NCI-H1417 (cell line): ENCODE data around the gene SCARB1.

Experiments used
- DNase-seq, 3 experiments: peaks; one replicate each; lab custom pipeline; 2025; lab: John Stamatoyannopoulos, UW

SCARB1 gene

DNA sequence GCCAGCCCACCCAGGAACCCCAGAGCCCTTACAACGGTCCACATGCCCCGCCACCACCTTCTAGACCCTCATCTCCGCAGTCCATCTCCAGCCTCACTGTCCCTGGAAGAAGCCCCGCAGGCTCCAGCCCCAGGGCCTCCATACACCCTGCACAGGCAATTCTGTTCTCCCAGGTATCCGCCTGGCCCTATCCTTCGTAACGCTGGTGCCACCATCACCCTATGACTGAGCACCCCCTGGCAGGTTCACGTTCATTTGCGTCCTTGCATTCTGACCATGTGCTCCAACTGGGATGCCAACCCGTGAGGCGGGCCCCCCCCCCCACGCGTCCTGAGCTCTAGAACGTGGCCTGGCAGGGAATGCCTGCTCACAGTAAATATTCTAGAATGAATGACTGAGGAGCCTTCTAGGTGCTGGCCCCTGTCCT lies 675 bp upstream of the SCARB1 start:
- DNase-seq = no peak

DNA sequence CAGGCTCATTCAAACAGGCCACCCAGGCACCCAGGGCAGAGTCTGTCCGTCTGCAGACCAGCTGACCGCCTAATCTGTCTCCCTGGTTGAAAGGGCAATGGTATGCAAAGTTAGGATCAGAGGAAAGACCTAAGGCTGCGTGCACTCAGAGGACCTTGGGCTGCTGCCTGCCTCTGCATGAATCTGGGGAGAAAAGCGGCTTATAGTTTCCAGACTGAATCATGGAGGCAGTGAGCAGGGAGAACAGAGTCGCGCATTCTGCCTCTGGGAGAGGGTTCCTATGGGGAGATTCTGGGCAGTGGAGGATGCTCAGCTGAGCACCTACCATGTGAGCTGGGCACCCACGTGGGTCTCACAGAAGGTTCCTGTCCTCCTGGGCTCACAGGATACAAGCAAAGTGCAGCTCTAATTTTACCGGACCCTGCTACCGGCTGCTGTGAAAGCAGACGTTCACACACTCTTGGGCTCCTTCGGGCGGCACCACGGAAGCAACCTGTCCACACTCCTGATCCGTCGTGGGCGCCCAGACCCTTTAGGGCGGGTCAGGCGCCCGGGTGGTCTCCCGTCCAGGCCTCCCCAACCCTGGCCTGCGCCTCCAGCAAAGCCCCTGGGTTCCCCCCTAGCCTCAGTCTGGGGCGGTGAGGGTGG lies 772 bp downstream of the SCARB1 start:
- peak in 2 of 3 experiments; percentile 49 to 51 for DNase-seq

DNA sequence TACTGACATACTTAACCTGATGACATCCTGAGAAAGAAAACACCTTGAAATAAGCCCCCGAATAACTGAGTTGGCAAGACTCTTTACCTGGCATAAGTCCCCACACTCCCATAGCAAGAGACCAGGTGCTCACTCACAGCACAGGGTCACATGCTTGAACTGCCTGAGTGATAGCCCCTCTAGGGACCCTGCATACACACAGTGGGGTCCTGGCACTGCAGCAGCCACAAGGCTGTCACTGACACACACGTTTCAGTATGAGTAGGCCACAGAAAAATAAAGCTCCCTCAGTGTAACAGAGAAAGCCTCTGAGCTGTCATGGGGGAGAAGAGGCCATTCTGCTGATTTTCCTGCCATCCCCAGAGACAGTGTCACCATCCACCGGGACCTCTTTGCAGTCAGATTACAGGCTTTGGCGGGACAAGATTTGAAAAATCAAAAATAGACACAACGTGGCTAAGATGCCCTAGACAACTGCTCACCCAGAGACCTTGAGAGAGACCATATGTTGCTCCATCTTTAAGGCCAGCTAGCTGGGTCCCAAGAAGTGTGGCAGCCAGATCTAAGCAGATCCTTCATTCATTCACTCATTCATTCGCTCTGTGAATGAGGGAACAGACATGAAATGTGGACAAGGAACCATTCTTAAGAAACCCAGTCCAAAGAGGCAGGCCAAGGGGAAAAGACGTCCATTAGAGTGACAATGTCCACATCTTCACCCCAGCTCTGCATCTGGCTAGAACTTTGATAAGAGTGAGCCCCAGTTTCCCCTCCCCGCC lies 1.6 kb downstream of the SCARB1 start:
- DNase-seq = no peak

DNA sequence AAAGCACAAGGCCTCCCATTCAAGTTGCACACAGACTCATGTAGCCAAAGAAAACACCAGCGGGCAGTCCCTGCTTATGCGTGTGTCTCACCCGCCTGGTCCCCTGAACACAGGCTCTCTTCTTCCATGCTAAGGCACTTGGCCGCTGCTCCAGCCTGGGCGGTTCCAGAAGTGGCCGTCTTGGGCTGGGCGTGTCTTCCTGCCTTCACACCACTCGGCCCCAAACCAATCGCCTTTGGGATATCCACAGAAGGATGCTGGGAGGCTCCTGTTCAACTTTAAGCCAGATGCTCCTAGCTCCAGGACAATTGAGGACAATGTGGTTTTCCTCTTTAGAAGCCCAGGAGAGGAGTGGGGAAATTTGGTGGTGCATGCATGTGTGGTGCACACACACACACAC lies 2.2 kb downstream of the SCARB1 start:
- DNase-seq = no peak

DNA sequence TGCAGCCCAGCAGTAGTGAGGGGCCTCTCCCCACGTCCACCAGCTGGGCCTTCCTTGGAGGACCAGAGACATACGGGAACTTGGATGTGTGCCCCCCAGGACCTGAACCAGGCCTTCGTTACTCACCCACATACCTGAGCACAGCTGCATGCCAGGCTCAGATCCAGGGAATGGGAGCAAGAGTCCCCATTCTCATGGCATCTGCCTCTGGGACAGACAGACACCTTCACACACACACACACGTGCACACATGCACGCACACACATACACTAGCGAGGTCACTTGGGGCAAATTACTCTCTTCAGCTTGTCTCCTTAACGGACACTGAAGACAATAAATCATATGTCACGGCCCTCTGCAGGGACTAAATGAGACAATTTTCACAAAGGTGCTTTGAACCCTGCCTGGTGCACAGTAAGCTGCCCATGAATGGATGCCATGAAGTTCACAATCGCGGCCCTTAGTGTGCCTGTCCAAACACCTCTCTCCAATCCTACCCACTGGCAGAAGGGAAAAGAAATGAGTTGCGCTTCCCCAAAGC lies 5.7 kb downstream of the SCARB1 start:
- peak in 2 of 3 experiments; percentile 10 to 41 for DNase-seq

DNA sequence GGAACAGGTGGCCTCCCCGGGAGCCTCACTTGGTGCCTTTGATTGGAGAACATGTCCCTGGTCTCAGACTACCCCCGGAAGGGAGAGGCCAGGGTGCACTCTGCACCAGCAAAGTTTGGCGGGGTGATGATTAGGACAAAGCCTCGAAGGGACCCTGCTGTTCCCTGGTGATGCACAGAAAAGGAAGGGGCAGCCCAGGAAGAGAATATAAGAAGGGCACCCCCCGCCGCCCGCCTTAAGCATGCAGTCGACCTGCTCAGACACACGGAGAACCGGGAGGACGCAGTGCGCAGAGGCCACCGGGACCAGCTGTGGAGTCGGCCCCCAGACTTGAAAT lies 6.9 kb downstream of the SCARB1 start:
- DNase-seq = no peak

DNA sequence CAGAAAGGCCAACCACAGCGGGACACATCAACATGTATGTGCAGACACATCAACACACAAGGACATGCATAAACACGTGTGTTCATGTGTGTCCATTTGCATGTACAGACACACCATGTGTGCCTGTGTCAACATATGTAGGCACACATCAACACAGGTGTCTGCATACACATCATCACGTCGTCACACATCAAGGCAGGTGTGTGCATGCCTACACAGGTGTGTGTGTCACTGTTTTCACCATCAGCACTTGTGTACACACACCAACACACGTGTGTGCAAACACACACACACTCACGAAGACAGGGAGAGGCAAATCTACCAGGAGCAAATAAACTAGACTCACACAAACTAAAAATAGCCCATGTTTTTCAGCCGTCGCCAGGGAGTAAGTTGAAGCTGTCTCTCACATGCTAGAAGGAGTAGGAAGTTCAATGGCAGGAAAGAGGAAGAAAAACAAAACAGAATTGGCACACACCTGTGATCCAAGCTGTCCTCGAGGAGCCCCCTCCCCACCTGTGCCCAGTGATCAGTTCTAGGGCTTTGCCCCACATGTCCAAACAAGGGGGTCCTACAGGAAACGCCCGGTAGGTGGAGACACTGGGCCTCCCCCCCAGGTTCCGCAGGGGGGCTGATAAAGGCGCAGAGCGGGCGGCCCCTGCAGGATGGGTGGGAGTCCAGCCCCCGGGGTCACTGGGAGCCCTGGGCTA lies 7.4 kb downstream of the SCARB1 start:
- no peak for DNase-seq

DNA sequence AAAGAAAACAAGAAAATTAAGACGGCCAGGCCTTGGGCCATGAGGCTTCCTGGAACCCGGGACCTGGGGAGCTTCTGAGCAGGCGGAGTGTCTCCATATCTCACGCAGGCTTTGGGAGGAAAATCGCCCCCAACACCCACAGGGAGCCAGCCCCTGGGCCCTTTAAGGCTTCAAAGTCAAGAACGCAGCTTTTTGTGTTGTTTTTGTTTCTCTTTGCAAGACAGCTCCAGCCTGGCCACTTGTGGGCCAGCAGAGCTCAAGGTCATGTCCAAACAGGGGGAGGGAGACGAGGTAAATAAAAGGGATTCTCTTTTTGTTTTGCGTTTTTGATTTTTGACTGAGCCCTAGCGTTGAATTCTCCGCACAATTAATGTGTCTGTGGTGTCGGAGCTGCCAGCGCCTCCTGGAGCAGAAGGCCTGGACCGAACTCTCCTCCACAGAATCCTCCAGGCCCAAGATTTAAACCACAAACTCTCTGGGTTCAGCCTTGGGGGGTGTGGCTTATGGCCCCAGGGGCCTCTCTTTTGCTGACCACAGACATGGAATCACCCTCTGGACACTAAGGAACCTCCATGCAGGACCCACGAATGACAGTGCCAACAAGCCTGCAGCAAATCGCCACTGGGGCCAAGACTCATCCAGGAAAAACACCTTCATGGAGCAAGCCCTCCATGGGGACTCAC lies 8.2 kb downstream of the SCARB1 start:
- DNase-seq = no peak

DNA sequence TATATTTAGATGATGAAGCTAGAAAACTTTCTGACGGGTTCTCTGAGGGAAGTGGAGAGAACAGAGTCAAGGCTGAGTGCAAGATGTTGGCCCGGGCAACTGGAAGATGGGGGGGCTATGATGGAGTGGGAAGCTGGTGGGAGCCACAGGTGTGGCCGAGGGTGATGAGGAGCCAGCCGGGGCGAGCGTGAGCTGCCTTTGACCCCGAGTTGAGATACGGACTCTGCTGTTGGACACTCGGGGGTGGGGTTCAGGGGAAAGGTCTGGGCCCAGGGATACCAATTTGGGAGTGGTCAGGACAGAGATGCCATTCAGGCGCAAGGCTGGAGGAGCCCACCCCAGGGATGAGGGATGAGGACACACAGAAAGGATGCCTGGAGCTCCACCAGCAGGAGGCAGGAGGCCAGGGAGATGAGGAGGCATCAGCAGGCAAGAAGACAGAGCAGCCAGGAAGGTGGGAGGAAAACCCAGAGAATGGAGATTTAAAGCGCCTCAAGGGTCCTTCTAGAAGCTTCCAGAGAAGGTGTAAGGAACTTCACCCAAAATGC lies 9.0 kb downstream of the SCARB1 start:
- DNase-seq = no peak

DNA sequence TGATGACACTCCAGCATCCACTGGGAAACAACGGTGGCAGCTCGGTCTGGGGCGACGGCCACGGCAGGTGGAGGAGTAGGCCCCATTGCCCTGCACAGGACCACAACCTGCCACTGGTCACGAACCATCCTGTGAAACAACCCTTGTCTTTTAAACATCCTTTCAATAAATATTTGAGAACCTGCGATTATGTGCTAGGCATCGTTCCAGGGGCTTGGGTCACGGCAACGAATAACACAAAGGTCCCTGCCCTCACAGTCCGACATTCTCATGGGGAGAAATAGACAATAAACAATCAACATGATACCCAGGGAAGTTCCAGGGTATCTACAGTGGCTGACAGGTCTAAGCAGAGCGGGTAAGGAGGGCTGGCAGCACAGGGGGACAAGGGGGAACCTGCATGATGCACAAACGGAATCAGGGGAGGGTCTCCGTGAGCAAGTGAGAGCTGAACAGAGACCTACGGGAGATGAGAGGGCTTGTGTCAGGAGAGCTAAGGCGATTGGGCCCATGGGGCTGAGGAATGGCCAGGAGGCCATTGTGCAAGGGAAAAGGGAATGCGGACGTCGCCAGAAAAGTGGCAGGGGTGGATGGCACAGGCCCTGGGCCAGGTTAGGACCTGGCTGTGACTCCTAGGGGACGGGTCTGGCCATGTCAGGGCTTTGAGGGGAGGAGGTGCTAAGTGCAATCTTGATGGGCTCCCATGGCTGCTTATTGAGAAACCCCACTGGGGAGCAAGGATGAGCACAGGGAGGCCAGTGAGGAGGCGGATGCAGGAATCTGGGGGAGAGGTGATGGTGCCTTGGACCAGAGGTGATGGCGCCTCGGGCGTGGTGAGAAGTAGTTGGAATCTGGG lies 9.7 kb downstream of the SCARB1 start:
- DNase-seq = peak in 1 of 3 experiments; percentile 8

DNA sequence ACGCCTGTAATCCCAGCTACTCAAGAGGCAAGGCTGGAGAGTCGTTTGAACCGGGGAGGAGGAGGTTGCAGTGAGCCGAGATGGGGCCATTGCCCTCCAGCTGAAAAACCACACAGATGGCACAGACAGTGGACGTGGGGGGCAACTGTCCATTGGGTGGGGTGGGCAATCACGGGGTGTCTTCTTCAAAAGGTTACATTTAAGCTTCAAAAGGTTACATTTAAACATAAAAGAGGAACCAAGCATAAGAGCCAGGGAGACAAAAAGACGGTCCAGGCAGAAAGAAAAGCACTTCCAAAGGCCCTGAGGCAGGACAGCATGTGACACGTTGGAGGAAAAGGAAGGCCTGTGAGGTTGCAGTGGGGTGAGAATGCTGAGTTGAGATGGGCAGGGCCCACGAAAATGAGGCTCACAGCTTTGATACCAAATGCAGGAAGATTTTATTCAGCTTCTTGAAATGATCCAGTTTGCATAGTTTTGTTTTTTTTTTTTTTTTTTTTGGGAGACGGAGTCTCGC lies 10.7 kb downstream of the SCARB1 start:
- DNase-seq = no peak

DNA sequence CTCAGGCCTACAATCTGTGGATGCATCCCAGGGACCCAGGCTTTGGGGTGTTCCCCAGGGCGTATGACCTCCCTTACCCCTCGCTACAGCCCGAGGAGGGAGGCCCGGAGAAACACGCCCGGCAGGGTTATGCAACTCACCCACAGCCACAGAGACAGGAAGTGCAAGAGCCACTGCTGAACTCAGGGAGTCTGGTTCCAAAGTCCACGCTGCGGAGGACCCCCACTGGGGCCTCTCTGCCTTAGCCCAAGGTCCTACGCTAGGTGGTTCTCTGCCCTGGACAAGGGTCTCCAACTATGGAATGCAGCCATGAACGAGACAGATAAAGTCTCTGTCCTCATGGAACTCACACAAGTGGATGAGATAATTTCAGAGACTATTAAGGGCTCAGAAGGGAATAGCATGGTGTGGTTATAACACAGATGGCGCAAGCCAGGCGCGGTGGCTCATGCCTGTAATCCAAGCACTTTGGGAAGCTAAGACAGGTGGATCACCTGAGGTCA lies 11.3 kb downstream of the SCARB1 start:
- DNase-seq = no peak

DNA sequence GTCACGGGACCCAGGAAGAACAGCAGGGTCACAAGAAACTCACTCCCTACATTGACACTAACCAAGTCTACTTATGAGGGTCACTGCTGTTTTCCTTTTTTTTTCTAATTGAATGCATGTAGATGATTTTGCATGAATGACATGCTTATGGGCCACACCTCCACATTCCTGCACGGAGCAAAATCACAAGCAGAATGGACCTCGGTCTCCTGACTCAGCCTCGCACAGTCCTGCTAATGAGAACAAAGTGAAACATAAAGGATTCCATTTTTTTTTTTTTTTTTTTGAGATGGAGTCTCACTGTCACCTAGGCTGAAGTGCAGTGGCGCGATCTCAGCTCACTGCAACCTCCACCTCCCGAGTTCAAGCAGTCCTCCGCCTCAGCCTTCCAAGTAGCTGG lies 12.3 kb downstream of the SCARB1 start:
- DNase-seq = no peak

DNA sequence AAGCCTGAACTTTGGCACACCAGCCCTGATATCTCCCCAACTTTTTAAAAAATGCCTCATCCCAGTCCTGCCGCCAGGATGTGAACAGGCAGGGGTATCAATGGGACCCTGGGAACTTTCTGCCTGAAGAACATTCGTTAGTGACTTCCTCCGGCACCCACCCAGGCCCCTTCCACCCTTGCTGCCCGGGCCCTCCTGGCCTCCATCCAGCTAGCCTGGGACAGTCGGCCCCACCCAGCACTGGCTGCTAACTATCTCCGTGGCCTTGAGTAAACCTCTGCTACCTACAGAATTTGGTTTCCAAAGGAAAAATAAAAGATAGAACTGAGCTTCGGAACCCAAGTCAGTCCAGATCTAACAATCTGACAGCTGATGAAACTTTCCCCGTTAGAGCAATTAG lies 14.3 kb downstream of the SCARB1 start:
- DNase-seq = no peak

DNA sequence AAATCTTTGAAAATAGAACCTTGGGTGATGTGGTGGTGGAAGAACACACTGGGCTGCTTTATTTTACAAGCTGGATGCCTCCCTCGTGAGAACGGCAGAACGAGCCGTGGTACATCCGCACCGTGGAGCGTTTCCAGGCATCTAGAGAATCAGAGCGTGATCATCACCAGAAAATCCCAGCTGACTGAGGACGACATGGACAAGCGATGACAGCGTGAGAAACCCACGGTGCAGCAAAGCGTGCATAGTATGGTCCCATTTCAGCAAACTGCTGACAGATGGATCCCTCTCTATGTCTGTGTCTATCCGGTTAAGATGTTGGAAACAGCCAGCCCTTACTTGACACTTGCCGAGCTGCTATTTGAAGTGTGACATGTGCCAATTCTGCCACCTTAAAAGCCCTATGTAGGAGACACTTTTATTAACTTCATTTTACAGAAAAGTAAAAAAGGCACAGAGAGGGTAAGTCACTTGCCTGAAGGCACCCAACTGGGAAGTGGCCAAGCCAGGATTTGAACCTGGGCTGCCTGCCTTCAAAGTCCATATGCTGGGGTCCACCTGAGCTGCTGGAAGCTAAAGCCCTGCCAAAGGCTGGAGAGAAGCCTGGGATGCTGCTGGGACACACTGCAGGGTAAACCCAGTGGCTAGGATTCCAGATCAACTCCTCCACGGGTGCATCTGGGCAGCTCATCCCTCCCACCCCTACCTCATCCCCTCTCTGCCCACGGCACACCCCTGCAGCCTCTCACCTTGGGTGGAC lies 14.9 kb downstream of the SCARB1 start:
- no peak for DNase-seq

DNA sequence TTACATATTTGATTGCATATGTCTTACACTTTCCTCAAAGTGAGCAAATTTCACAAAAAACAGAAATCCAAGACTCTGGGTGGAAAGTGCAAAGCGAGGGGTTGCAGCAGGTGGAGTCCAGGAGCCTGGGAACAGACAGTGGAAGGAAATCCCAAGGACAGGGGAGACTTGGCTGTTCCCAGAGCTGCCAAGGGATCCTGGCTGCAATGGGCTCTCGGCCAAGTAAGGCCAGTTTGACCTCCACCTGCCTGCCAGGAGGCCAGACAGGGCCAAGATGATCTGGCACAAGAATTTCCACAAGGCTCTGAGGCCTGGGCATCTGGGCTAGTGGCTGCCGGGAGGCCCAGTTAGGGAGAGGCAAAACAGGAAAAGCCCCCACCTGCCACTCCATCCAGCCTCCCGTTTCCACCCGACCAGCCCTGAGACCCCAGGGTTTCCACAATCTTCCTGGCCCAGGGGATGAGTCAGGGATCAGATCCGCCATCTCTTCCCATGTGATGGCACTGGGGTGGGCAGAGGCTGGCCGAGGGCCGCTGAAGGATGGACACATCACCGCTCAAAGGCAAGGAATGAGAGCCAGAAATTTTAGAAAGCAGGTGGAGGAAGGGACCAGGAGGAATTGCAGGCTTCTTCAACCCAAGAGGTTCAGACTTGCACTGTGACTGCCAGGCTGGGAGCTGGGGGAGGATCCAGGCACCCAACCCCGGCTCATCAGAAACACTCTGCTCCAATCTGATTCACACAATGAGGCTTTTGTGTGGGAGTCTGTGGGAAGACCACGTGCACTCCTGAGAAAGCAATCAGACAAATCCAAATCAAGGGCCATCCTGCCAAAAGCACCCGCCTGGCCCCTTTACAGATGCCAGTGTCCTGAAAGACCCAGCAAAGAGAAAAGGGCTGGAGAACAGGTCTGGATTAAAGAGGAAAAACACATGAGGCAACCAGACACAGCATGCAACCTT lies 16.3 kb downstream of the SCARB1 start:
- DNase-seq = no peak

DNA sequence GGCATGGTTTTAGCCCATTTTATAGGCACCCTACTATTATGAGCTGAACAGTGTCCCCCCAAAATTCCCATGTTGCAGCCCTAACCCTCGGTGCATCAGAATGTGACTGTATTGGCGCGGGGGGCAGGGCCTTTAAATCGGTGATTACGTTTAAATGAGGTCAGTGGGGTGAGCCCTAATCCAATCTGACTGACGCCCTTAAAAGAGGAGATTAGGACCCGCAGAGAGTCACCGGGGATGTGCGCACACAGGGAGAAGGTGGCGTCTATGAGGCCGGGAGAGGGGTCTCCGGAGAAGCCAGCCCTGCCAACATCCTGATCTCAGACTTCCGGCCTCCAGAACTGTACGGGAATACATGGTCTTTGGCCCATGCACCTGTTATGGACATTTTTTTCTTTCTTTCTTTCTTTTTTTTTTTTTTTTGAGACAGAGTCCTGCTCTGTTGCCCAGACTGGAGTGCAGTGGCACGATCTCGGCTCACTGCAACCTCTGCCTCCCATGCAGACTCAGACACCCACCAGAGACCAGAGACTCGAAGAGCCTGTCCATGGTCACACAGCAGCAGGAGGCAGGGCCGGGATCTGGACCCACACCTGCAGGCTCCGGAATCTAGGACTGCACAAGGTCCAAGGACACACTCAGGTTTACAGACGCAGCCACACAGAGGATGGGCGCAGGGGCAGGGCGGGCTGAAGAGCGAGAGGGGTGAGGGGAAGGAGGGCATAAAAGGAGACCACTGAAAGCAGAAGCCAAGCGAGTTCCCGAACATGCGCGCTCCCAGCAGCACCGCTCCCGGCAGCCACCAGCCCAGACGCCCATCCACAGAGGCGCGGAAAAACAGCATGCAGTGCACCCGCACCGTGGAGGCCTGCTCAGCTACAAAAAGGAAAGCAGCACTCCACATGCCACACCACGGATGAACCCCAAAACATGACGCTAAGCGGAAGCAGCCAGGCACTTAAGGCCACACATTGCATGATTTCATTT lies 19.0 kb downstream of the SCARB1 start:
- DNase-seq = no peak
